Activated gamma-delta T cell treated with Interleukin-2 at 50 U/mL for 16 hours (primary cell): ENCODE measurements around the gene MFAP2.

Source experiments
- DNase-seq: peaks from one replicate; pipeline ENCODE4 v3.0.0-alpha.2; 2020

The MFAP2 gene

GRCh38 chr1:17005365-17005740 is 24.9 kb upstream of the MFAP2 start:
- no peak for DNase-seq

- no peak for DNase-seq
These were observed 24.3 kb upstream of the MFAP2 start for GRCh38 chr1:17004466-17005364.

- DNase-seq = no peak
These were observed 22.1 kb upstream of the MFAP2 start for GRCh38 chr1:17002524-17002902.

- DNase-seq = no peak
These were observed 21.5 kb upstream of the MFAP2 start for GRCh38 chr1:17001760-17002523.

- no peak for DNase-seq
These were observed 19.4 kb upstream of the MFAP2 start for GRCh38 chr1:16999863-17000262.

- no peak for DNase-seq
These were observed 18.2 kb upstream of the MFAP2 start for GRCh38 chr1:16998589-16998988.

- DNase-seq = no peak
These were observed 16.4 kb upstream of the MFAP2 start for GRCh38 chr1:16996845-16997244.

- DNase-seq = no peak
These were observed 13.2 kb upstream of the MFAP2 start for GRCh38 chr1:16993521-16994038.

GRCh38 chr1:16992675-16993074 is 12.3 kb upstream of the MFAP2 start:
- DNase-seq = no peak

- no peak for DNase-seq
These were observed 11.7 kb upstream of the MFAP2 start for GRCh38 chr1:16992102-16992501.

GRCh38 chr1:16991571-16991970 is 11.2 kb upstream of the MFAP2 start:
- no peak for DNase-seq

GRCh38 chr1:16989676-16990391 is 9.4 kb upstream of the MFAP2 start:
- DNase-seq = no peak

GRCh38 chr1:16988210-16988609 is 7.8 kb upstream of the MFAP2 start:
- no peak for DNase-seq

- no peak for DNase-seq
These were observed 6.5 kb upstream of the MFAP2 start for GRCh38 chr1:16986962-16987361.

- DNase-seq = no peak
These were observed 6.1 kb upstream of the MFAP2 start for GRCh38 chr1:16986560-16986959.

GRCh38 chr1:16986113-16986512 is 5.7 kb upstream of the MFAP2 start:
- DNase-seq = no peak

GRCh38 chr1:16984717-16985116 is 4.3 kb upstream of the MFAP2 start:
- no peak for DNase-seq

- DNase-seq = no peak
These were observed 3.2 kb upstream of the MFAP2 start for GRCh38 chr1:16983649-16984048.

GRCh38 chr1:16982902-16983301 is 2.5 kb upstream of the MFAP2 start:
- DNase-seq = no peak

GRCh38 chr1:16981269-16981849 is 939 bp upstream of the MFAP2 start:
- DNase-seq = no peak

- no peak for DNase-seq
These were observed 719 bp downstream of the MFAP2 start for GRCh38 chr1:16979475-16980327.
